Lower leg skin (tissue), 3 donors: ENCODE results near the gene PAGE1.

Experiments used
- POLR2A ChIP-seq, 2 donors: fragments of 450-650 bp; IDR thresholded peaks; one replicate each; pipeline ENCODE4 v1.6.1; 2016 to 2017; ENCODE audit warnings: antibody characterized with exemption in 2 of 2, mild to moderate bottlenecking in 1 of 2, moderate library complexity in 1 of 2
- TF ChIP-seq, protein P1 (sequence below), 3 donors: fragments of 450-650 bp; IDR thresholded peaks; one replicate each; pipeline ENCODE4 v1.5.1; 2016; ENCODE audit warnings: antibody characterized with exemption in 3 of 3, mild to moderate bottlenecking in 3 of 3, moderate library complexity in 2 of 3

DNA sequence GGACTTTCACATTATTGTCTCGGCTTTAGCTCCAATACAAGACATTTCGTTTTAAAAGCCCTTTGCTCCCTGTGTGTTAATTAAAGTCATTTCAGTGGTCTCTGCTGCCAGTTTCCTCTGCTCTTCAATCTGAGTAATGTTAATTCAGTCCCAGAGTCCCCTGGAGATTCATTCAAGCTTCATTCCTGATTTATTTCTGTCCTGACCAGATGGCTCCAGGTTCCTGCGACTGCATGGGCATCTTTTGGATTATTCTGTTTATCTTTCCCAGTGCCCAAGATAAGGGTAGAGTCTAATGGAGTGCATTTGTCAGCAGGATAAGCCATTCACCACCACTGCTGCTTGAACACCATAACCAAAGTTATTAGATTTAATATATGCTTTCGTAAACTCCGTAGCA lies 6.1 kb upstream of the PAGE1 start:
- TF ChIP-seq, protein P1, sequence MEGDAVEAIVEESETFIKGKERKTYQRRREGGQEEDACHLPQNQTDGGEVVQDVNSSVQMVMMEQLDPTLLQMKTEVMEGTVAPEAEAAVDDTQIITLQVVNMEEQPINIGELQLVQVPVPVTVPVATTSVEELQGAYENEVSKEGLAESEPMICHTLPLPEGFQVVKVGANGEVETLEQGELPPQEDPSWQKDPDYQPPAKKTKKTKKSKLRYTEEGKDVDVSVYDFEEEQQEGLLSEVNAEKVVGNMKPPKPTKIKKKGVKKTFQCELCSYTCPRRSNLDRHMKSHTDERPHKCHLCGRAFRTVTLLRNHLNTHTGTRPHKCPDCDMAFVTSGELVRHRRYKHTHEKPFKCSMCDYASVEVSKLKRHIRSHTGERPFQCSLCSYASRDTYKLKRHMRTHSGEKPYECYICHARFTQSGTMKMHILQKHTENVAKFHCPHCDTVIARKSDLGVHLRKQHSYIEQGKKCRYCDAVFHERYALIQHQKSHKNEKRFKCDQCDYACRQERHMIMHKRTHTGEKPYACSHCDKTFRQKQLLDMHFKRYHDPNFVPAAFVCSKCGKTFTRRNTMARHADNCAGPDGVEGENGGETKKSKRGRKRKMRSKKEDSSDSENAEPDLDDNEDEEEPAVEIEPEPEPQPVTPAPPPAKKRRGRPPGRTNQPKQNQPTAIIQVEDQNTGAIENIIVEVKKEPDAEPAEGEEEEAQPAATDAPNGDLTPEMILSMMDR (IDR thresholded peaks at IDR 0.05): no peak
- TF ChIP-seq POLR2A (IDR thresholded peaks at IDR 0.05): no peak
